OCI-LY1 (cell line): Measurements from ENCODE around the gene NIPAL1.
"Not testable (repeated sequence)": the region's sequence is repeated elsewhere in the genome, so short reads cannot be mapped to it uniquely, and the experiment has no call there.

Experiments used
- H2AFZ ChIP-seq: fragments of 200-600 bp; sonication (generic), shearing (Covaris generic); 2 replicates; pipeline ENCODE4 v1.6.0; 2014; ENCODE audit warnings: antibody characterized with exemption, mild to moderate bottlenecking, low read length
- H3F3A ChIP-seq: fragments of 200-600 bp; sonication (generic), shearing (Covaris generic); 2 replicates; pipeline ENCODE4 v1.6.0; 2014; ENCODE audit warnings: mild to moderate bottlenecking, antibody characterized with exemption, low read length, moderate library complexity; ENCODE audit not compliant: insufficient read depth
- H3K27ac ChIP-seq: fragments of 200-600 bp; sonication (generic); 2 replicates; pipeline ENCODE4 v1.5.1; 2014; ENCODE audit warnings: low read length, mixed run types, mild to moderate bottlenecking, low read depth; ENCODE audit not compliant: poor library complexity, severe bottlenecking
- H3K27me3 ChIP-seq: fragments of 200-600 bp; sonication (generic); 2 replicates; pipeline ENCODE4 v1.6.0; 2014; ENCODE audit warnings: antibody characterized with exemption, mild to moderate bottlenecking, low read length, moderate library complexity; ENCODE audit not compliant: insufficient read depth
- H3K36me3 ChIP-seq: fragments of 200-600 bp; sonication (generic); 2 replicates; pipeline ENCODE4 v1.6.1; 2014; ENCODE audit warnings: mild to moderate bottlenecking, antibody characterized with exemption, low read length, moderate library complexity, mixed read lengths; ENCODE audit not compliant: insufficient read depth
- H3K4me1 ChIP-seq: fragments of 200-600 bp; sonication (generic); 2 replicates; pipeline ENCODE4 v1.5.1; 2014; ENCODE audit warnings: mild to moderate bottlenecking, low read length, moderate library complexity; ENCODE audit not compliant: insufficient read depth, severe bottlenecking
- H3K4me2 ChIP-seq: fragments of 200-600 bp; sonication (generic), shearing (Covaris generic); 2 replicates; pipeline ENCODE4 v1.6.1; 2014; ENCODE audit warnings: low read length
- H3K4me3 ChIP-seq: fragments of 200-600 bp; sonication (generic); 2 replicates; pipeline ENCODE4 v1.5.1; 2014; ENCODE audit warnings: low read length, low read depth, mild to moderate bottlenecking, mixed read lengths; ENCODE audit not compliant: poor library complexity, severe bottlenecking
- H3K79me2 ChIP-seq: fragments of 200-600 bp; shearing (Covaris generic); 2 replicates; pipeline ENCODE4 v1.6.1; 2016; ENCODE audit warnings: mixed run types, low read length, mixed read lengths; ENCODE audit not compliant: insufficient read depth
- H3K9ac ChIP-seq: fragments of 200-600 bp; sonication (generic), shearing (Covaris generic); 2 replicates; pipeline ENCODE4 v1.6.1; 2014; ENCODE audit warnings: mild to moderate bottlenecking, low read length, mixed read lengths
- H3K9me2 ChIP-seq: fragments of 200-600 bp; sonication (generic), shearing (Covaris generic); 2 replicates; pipeline ENCODE4 v1.6.1; 2014; ENCODE audit warnings: low read depth, mild to moderate bottlenecking, low read length, mixed read lengths
- H3K9me3 ChIP-seq: fragments of 200-600 bp; shearing (Covaris generic); 2 replicates; pipeline ENCODE4 v1.6.1; 2014; ENCODE audit warnings: low read length, mixed read lengths
- H4K20me1 ChIP-seq: fragments of 200-600 bp; sonication (generic), shearing (Covaris generic); 2 replicates; pipeline ENCODE4 v1.6.0; 2016; ENCODE audit warnings: mild to moderate bottlenecking, low read length; ENCODE audit not compliant: insufficient read depth
- EZH2 ChIP-seq: fragments of 200-600 bp; sonication (generic), shearing (Covaris generic); IDR thresholded peaks from 2 replicates; pipeline ENCODE4 v1.8.0; 2017; ENCODE audit warnings: borderline replicate concordance, mixed run types, mild to moderate bottlenecking, antibody characterized with exemption, low read length, moderate library complexity, mixed read lengths
- TF ChIP-seq, protein P1 (sequence below): fragments of 200-600 bp; sonication (generic), shearing (Covaris generic); IDR thresholded peaks from 2 replicates; pipeline ENCODE4 v1.5.1; 2017; ENCODE audit warnings: mild to moderate bottlenecking, antibody characterized with exemption, low read length, moderate library complexity, mixed read lengths

NIPAL1 gene

GRCh38 chr4:47972721-47973120 lies 43.9 kb upstream of the NIPAL1 start:
- Histone ChIP-seq H3K36me3 (no peaks in the 10 kb centered on the region), H3K9me3 (no peaks in the 10 kb centered on the region), H3K9ac (no peak overlapping the region), H3K9me2 (no peaks in the 10 kb centered on the region), H3F3A (no peaks in the 10 kb centered on the region), H4K20me1 (no peaks in the 10 kb centered on the region), H3K4me3 (no peak overlapping the region), H3K27ac (no peak overlapping the region), H3K4me2 (no peak overlapping the region), H3K79me2 (no peaks in the 10 kb centered on the region), H3K27me3 (no peaks in the 10 kb centered on the region), H3K4me1 (no peaks in the 10 kb centered on the region), H2AFZ (no peak overlapping the region)
- TF ChIP-seq, protein P1, sequence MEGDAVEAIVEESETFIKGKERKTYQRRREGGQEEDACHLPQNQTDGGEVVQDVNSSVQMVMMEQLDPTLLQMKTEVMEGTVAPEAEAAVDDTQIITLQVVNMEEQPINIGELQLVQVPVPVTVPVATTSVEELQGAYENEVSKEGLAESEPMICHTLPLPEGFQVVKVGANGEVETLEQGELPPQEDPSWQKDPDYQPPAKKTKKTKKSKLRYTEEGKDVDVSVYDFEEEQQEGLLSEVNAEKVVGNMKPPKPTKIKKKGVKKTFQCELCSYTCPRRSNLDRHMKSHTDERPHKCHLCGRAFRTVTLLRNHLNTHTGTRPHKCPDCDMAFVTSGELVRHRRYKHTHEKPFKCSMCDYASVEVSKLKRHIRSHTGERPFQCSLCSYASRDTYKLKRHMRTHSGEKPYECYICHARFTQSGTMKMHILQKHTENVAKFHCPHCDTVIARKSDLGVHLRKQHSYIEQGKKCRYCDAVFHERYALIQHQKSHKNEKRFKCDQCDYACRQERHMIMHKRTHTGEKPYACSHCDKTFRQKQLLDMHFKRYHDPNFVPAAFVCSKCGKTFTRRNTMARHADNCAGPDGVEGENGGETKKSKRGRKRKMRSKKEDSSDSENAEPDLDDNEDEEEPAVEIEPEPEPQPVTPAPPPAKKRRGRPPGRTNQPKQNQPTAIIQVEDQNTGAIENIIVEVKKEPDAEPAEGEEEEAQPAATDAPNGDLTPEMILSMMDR, result no peak
- TF ChIP-seq EZH2, result no peak

DNA sequence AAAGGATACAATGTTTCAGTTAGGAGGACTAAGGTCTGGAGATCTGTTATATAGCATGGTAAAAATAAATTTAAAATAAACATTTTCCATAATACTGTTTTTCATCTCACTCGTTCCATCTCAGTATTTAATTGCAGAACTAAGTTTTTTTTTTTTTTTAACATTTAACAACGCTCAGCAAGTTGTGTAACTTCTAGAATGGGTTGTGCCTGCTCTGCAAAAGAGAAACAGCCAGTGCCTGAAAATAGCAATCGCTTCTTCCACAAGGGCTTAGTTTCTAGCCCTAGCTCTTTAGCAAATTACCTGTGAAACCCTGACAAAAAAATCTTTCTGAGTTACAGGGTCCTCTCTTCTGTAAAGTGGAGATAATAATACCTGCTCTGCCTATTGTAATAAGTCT lies 42.0 kb upstream of the NIPAL1 start:
- H3K36me3 ChIP-seq, result no peaks in the 10 kb centered on the region
- TF ChIP-seq EZH2, result no peak
- TF ChIP-seq, protein P1, result no peak
- no peak overlapping the region for H3K4me3 ChIP-seq
- H3K4me1 ChIP-seq, result no peaks in the 10 kb centered on the region
- no peaks in the 10 kb centered on the region for H3K79me2 ChIP-seq
- H3K9me3 ChIP-seq, result no peaks in the 10 kb centered on the region
- no peaks in the 10 kb centered on the region for H3K9me2 ChIP-seq
- no peaks in the 10 kb centered on the region for H3K27me3 ChIP-seq
- H3K4me2 ChIP-seq, result no peak overlapping the region
- H2AFZ ChIP-seq, result no peak overlapping the region
- no peak overlapping the region for H3K9ac ChIP-seq
- no peaks in the 10 kb centered on the region for H4K20me1 ChIP-seq
- H3F3A ChIP-seq, result no peaks in the 10 kb centered on the region
- H3K27ac ChIP-seq, result no peak overlapping the region

- no peaks in the 10 kb centered on the region for H3F3A ChIP-seq
- TF ChIP-seq EZH2, result no peak
- TF ChIP-seq, protein P1, result no peak
- no peak overlapping the region for H3K4me3 ChIP-seq
- H3K9me3 ChIP-seq, result no peaks in the 10 kb centered on the region
- H2AFZ ChIP-seq, result no peak overlapping the region
- H3K27me3 ChIP-seq, result no peaks in the 10 kb centered on the region
- no peaks in the 10 kb centered on the region for H3K36me3 ChIP-seq
- H3K9ac ChIP-seq, result no peak overlapping the region
- H3K79me2 ChIP-seq, result no peaks in the 10 kb centered on the region
- H3K4me2 ChIP-seq, result no peak overlapping the region
- H3K4me1 ChIP-seq, result no peaks in the 10 kb centered on the region
- H4K20me1 ChIP-seq, result no peaks in the 10 kb centered on the region
- H3K9me2 ChIP-seq, result no peaks in the 10 kb centered on the region
- H3K27ac ChIP-seq, result no peak overlapping the region
Measured at GRCh38 chr4:47990145-47990544, 26.4 kb upstream of the NIPAL1 start.

DNA sequence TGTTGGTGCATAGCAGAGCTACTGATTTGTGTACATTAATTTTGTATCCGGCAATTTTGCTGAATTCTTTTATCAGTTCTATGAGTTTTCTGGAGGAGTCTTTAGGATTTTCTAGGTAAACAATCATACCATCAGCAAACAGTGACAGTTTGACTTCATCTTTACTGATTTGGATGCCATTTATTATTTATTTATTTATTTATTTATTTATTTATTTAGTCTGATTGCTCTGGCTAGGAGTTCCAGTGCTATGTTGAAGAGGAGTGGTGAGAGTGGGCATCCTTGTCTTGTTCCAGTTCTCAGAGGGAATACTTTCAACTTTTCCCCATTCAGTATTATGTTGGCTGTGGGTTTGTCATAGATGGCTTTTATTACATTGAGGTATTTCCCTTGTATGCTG lies 24.1 kb upstream of the NIPAL1 start:
- not testable (repeated sequence) for H3K4me3 ChIP-seq, H3K79me2 ChIP-seq, H2AFZ ChIP-seq, H3K36me3 ChIP-seq, H3K9me3 ChIP-seq, H3F3A ChIP-seq, H3K27ac ChIP-seq, H3K9me2 ChIP-seq, H3K4me2 ChIP-seq, H3K9ac ChIP-seq, H3K27me3 ChIP-seq, H3K4me1 ChIP-seq, H4K20me1 ChIP-seq
